ENCODE measurements around the gene SEMA3A.

Gene SEMA3A

DNA sequence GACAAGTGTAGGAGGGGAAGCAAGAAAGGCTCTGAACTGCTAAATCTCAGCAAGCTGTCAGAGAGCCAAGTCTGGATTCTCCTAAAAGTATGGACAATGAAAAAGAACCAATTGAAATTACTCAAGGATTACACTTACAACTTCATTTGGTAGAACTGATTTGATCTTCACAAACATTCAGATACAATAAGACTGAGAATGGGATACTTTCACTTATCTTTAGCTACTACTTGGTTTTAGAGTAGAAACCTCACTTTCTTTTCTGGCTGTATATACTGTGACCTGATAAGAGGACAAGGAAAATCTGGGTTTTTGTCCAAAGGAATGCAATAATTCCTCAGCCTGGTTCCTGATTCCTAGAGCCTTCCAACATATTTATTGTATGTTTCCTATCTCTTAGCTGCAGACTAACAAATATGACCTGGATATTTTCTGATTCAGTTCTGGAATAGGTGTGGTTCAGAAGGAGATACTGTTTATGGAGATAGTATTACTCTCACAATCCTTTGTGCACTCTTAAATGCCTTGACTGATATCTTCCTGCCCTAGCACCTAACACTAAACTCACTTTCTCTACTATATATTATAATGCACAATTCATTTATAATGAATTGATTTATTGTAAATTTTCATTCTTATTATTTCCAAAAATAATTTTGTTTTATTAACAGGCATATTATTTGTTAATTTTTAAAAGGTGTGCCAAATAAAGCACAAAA is 7.3 kb downstream of the SEMA3A start:
- Histone ChIP-seq H3K27me3 (ENCODE audit: control insufficient read depth, insufficient read depth, low read length) (no peaks in the 10 kb centered on the region), H3K4me3 (ENCODE audit: low read length) (no peak overlapping the region), H3K27ac (ENCODE audit: low read length) (no peak overlapping the region), H3K9me3 (ENCODE audit: control insufficient read depth, insufficient read depth, low read length) (no peaks in the 10 kb centered on the region), H3K4me1 (ENCODE audit: control insufficient read depth, insufficient read depth, low read length) (0 out of 2 replicates have a peak, but pooled peaks cover 1% of the 10 kb centered on the region), H3K36me3 (ENCODE audit: control insufficient read depth, insufficient read depth, low read length) (no peaks in the 10 kb centered on the region)
- DNase-seq (ENCODE audit: low read depth, low spot score) = no peak

DNA sequence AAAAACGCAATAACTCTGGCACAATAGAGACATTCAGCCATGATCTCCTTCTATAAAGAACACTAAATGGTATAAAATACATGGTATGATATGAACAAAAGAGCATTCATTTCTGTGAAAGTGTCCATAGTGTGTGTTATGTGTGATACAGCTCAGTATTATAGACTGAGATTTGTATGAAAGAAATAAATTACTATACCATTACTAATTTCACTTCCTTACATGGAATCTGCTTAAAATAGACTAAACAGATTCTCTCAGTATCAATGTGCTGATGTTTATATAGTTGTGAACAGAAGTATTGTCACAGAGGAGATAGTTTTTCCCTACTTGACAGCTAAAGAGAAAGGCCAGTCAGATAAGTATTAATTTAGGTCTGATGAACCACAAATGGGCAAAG is 10.8 kb downstream of the SEMA3A start:
- Histone ChIP-seq H3K4me1 (ENCODE audit: control insufficient read depth, insufficient read depth, low read length) (0 out of 2 replicates have a peak, but pooled peaks cover 1% of the 10 kb centered on the region), H3K27me3 (ENCODE audit: control insufficient read depth, insufficient read depth, low read length) (no peaks in the 10 kb centered on the region), H3K27ac (ENCODE audit: low read length) (no peak overlapping the region), H3K9me3 (ENCODE audit: control insufficient read depth, insufficient read depth, low read length) (no peaks in the 10 kb centered on the region), H3K36me3 (ENCODE audit: control insufficient read depth, insufficient read depth, low read length) (no peaks in the 10 kb centered on the region), H3K4me3 (ENCODE audit: low read length) (no peak overlapping the region)
- no CpG with 5 or more reads among the region's 1 CpG for WGBS (ENCODE audit: insufficient coverage, insufficient read length)
- DNase-seq (ENCODE audit: low read depth, low spot score) = no peak

DNA sequence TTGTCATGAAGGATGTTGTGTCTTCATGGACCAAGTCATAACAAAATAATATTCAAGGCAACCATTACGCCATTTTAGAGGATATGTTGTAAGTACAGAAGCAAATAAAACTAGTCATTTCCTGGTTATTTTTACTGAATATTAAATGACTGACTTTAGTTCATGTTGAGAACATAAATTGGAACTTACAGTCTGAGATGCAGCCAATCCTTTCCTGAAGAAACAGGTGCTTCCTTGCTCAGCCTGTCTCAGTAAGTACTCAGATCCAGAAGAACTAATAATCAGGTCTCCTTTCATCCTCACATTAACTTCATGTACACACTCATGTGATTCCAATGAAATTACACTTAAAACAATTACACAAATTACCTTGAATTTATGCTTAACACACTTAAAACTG is 12.3 kb downstream of the SEMA3A start:
- Histone ChIP-seq H3K4me1 (ENCODE audit: control insufficient read depth, insufficient read depth, low read length) (0 out of 2 replicates have a peak, but pooled peaks cover 1% of the 10 kb centered on the region), H3K27me3 (ENCODE audit: control insufficient read depth, insufficient read depth, low read length) (no peaks in the 10 kb centered on the region), H3K9me3 (ENCODE audit: control insufficient read depth, insufficient read depth, low read length) (no peaks in the 10 kb centered on the region), H3K36me3 (ENCODE audit: control insufficient read depth, insufficient read depth, low read length) (no peaks in the 10 kb centered on the region), H3K27ac (ENCODE audit: low read length) (no peak overlapping the region), H3K4me3 (ENCODE audit: low read length) (no peak overlapping the region)
- WGBS (ENCODE audit: insufficient coverage, insufficient read length) = no CpG with 5 or more reads among the region's 1 CpG
- DNase-seq (ENCODE audit: low read depth, low spot score) = no peak

DNA sequence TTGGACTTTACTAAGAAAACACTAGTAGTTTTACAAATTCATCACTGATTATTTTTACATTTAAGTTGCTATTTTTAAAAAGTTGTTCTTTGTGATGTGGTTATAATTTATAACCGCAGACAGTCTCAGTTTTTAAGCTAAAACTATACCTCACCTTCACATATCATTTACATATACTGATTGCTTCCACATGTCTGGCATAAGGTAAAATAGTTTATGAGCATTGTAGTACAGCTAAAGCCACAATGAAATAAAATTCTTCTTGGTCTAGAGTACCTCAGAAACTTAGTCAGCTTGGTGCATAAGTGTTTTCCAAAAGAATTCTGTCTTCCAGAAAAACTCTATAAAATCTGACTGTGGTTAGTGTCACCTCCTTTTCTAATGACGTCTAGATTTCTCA is 13.0 kb downstream of the SEMA3A start:
- no peak for DNase-seq (ENCODE audit: low read depth, low spot score)
- H3K9me3 ChIP-seq (ENCODE audit: control insufficient read depth, insufficient read depth, low read length) = no peaks in the 10 kb centered on the region
- no peaks in the 10 kb centered on the region for H3K27me3 ChIP-seq (ENCODE audit: control insufficient read depth, insufficient read depth, low read length)
- no peak overlapping the region for H3K27ac ChIP-seq (ENCODE audit: low read length)
- H3K36me3 ChIP-seq (ENCODE audit: control insufficient read depth, insufficient read depth, low read length) = no peaks in the 10 kb centered on the region
- no CpG with 5 or more reads among the region's 2 CpGs for WGBS (ENCODE audit: insufficient coverage, insufficient read length)
- 0 out of 2 replicates have a peak, but pooled peaks cover 1% of the 10 kb centered on the region for H3K4me1 ChIP-seq (ENCODE audit: control insufficient read depth, insufficient read depth, low read length)
- H3K4me3 ChIP-seq (ENCODE audit: low read length) = no peak overlapping the region

DNA sequence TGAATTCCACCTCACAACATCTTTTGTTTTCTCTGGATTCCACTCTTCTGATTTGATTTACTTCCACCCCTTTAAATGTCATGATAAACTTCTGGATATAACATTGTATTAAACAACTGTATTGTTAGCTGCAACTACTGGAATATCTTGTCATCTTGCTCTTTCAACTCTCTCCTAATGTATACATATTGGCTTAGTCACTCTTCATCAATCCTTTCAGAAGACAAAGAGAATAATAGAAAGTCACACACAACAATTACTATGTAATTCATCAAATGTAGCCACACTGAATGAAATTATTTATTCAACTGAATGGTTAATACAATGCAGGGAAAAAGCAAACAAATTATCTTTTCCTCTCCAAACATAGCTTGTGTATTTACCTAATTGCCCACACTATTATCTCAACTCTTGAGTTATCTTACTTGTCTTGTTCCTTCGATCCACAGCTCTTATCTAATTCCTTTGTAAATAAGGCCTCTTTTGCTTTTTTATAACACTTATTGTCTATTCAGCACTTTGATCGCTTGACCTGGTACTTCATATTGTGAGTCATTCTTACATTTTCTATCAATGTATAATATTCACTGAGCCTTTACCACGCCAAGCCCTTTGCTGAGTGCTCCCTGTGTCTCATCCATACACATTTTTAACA is 16.7 kb downstream of the SEMA3A start:
- no peaks in the 10 kb centered on the region for H3K4me1 ChIP-seq (ENCODE audit: control insufficient read depth, insufficient read depth, low read length)
- no peaks in the 10 kb centered on the region for H3K27me3 ChIP-seq (ENCODE audit: control insufficient read depth, insufficient read depth, low read length)
- H3K36me3 ChIP-seq (ENCODE audit: control insufficient read depth, insufficient read depth, low read length) = no peaks in the 10 kb centered on the region
- no peaks in the 10 kb centered on the region for H3K9me3 ChIP-seq (ENCODE audit: control insufficient read depth, insufficient read depth, low read length)
- no peak for DNase-seq (ENCODE audit: low read depth, low spot score)
- no CpG with 5 or more reads among the region's 3 CpGs for WGBS (ENCODE audit: insufficient coverage, insufficient read length)
- H3K4me3 ChIP-seq (ENCODE audit: low read length) = no peak overlapping the region
- no peak overlapping the region for H3K27ac ChIP-seq (ENCODE audit: low read length)

DNA sequence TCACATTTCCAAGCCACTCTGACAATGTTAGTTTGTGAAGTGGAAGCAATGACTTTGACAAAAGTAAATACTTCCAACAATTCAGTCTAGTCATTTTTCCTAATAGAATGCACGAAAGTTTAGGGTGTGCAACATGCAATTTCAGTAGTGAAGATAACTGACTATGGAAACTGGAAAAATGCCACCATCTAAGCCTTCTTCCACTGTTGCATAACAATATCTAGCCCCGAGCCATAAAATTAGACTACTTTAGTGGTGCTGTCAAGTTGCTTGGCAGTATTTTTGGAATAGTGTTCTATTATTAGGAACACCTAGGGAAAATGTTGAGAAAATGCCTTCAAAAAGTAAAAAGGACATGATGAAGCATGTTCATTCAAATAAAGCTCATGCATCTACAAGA is 17.9 kb downstream of the SEMA3A start:
- DNase-seq (ENCODE audit: low read depth, low spot score) = no peak
- Histone ChIP-seq H3K27me3 (ENCODE audit: control insufficient read depth, insufficient read depth, low read length) (no peaks in the 10 kb centered on the region), H3K4me3 (ENCODE audit: low read length) (no peak overlapping the region), H3K9me3 (ENCODE audit: control insufficient read depth, insufficient read depth, low read length) (no peaks in the 10 kb centered on the region), H3K36me3 (ENCODE audit: control insufficient read depth, insufficient read depth, low read length) (no peaks in the 10 kb centered on the region), H3K27ac (ENCODE audit: low read length) (no peak overlapping the region), H3K4me1 (ENCODE audit: control insufficient read depth, insufficient read depth, low read length) (no peaks in the 10 kb centered on the region)
- no CpG with 5 or more reads among the region's 2 CpGs for WGBS (ENCODE audit: insufficient coverage, insufficient read length)

DNA sequence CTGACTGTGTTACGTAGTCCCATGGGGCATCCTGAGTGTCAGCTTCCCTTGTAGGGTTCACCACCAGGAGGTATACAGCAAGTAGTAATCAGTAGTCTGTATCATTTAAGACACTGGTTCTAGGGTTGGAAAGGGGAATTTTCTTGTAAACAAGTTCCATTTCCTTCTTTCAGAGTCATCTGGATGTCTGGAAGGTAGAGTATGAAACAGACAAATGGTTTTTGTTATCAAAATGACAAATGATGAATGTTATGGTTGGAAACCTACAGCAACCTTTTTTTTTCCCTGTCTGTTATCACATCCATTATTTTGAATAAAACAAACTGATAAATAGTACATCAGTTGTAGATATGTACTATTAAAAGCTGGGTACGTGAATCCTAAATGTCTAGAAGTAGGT is 19.1 kb downstream of the SEMA3A start:
- no CpG with 5 or more reads among the region's 2 CpGs for WGBS (ENCODE audit: insufficient coverage, insufficient read length)
- Histone ChIP-seq H3K27me3 (ENCODE audit: control insufficient read depth, insufficient read depth, low read length) (no peaks in the 10 kb centered on the region), H3K9me3 (ENCODE audit: control insufficient read depth, insufficient read depth, low read length) (no peaks in the 10 kb centered on the region), H3K4me3 (ENCODE audit: low read length) (no peak overlapping the region), H3K27ac (ENCODE audit: low read length) (no peak overlapping the region), H3K36me3 (ENCODE audit: control insufficient read depth, insufficient read depth, low read length) (no peaks in the 10 kb centered on the region), H3K4me1 (ENCODE audit: control insufficient read depth, insufficient read depth, low read length) (no peaks in the 10 kb centered on the region)
- DNase-seq (ENCODE audit: low read depth, low spot score) = no peak

DNA sequence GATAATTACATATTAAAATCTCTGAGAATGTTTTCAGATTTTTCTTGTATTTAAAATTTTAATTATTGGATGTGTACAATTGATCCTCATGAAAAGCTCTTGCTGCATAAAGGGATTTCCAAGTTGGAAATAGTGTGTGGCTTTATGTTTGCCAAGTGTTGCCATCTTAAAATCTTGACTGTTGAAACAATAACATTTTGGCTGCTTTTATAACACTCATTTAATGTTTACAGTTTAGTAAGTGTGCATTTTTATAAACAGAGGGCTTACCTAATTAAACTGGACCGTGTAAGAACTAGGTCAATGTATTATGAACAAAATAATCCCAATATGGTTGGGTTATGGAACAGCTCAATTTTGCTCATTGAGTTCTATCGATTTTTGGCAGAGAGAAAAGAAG is 23.9 kb downstream of the SEMA3A start:
- WGBS (ENCODE audit: insufficient coverage, insufficient read length) = no CpG with 5 or more reads among the region's 2 CpGs

DNA sequence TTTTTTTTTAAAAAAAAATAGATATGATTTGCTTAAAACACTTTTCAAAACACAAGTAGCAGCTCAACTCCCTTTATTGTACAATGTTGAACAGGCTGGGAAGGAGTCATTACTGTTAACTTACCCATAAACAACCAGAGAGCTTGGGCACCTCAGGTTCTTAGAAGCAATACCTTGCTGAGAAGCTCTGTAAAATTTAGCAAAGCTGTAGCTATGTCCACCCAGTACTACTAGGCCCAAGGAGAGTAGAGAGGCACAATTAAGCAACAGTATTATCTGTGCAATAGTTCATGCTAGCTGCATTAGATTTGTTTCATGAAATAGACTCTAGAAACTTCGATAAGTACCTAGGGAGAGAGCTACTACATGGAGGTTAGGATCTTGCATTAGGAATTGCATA is 32.0 kb downstream of the SEMA3A start:
- no peak overlapping the region for H3K4me3 ChIP-seq (ENCODE audit: low read length)
- no CpG with 5 or more reads among the region's 1 CpG for WGBS (ENCODE audit: insufficient coverage, insufficient read length)
- H3K4me1 ChIP-seq (ENCODE audit: control insufficient read depth, insufficient read depth, low read length) = no peaks in the 10 kb centered on the region; the same call in 1 of the 2 replicates
- H3K36me3 ChIP-seq (ENCODE audit: control insufficient read depth, insufficient read depth, low read length) = no peaks in the 10 kb centered on the region
- H3K27ac ChIP-seq (ENCODE audit: low read length) = no peak overlapping the region
- no peaks in the 10 kb centered on the region for H3K27me3 ChIP-seq (ENCODE audit: control insufficient read depth, insufficient read depth, low read length)
- no peak for DNase-seq (ENCODE audit: low read depth, low spot score)
- H3K9me3 ChIP-seq (ENCODE audit: control insufficient read depth, insufficient read depth, low read length) = no peaks in the 10 kb centered on the region

More for the DNA sequence above, 23.9 kb downstream of the SEMA3A start:
- Histone ChIP-seq H3K4me3 (ENCODE audit: low read length) (no peak overlapping the region), H3K4me1 (ENCODE audit: control insufficient read depth, insufficient read depth, low read length) (no peaks in the 10 kb centered on the region), H3K27ac (ENCODE audit: low read length) (no peak overlapping the region), H3K27me3 (ENCODE audit: control insufficient read depth, insufficient read depth, low read length) (no peaks in the 10 kb centered on the region), H3K9me3 (ENCODE audit: control insufficient read depth, insufficient read depth, low read length) (no peaks in the 10 kb centered on the region), H3K36me3 (ENCODE audit: control insufficient read depth, insufficient read depth, low read length) (no peaks in the 10 kb centered on the region)
- DNase-seq (ENCODE audit: low read depth, low spot score) = no peak

DNA sequence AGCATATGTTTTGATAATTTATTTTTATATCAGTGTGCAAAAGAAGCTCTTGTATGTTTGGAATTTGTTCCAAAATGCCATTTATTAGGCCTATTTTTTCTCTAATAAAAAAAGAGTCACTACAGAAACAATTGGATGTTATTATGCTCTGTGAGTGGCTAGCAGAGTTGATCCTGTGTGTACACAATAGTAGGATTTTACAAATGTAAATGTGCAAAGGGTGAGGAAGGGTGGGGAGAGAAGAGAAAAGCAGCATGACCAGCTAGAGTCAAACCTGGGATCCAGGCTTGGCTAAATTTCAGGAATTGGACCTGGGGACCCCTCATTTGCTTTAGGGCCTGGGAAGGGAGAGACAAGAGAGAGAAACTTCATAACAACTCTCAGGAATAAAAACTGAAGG is 32.5 kb downstream of the SEMA3A start:
- DNase-seq (ENCODE audit: low read depth, low spot score) = no peak
- Histone ChIP-seq H3K27ac (ENCODE audit: low read length) (no peak overlapping the region), H3K27me3 (ENCODE audit: control insufficient read depth, insufficient read depth, low read length) (no peaks in the 10 kb centered on the region), H3K4me3 (ENCODE audit: low read length) (no peak overlapping the region), H3K9me3 (ENCODE audit: control insufficient read depth, insufficient read depth, low read length) (no peaks in the 10 kb centered on the region), H3K4me1 (ENCODE audit: control insufficient read depth, insufficient read depth, low read length) (no peaks in the 10 kb centered on the region; the same call in 1 of the 2 replicates), H3K36me3 (ENCODE audit: control insufficient read depth, insufficient read depth, low read length) (no peaks in the 10 kb centered on the region)

DNA sequence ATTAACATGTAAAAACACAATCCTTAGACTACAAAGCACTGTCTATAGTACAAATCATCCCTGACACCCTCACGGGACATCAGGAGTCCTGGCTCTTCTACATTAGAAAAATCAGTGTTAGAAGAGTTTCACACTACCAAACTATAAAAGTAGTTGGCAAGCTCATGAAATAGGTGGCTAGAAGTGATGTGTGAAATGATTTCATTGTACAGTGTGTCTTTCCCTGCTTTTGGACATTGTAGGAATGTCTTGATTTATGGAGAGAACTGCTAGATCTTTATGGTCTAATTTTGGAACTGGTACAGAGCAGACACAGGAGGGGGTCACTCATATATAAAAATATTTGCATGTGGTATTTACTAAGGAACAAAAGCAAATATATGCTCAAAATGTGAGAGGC is 33.2 kb downstream of the SEMA3A start:
- no CpG with 5 or more reads among the region's 1 CpG for WGBS (ENCODE audit: insufficient coverage, insufficient read length)
- DNase-seq (ENCODE audit: low read depth, low spot score) = no peak
- H3K4me1 ChIP-seq (ENCODE audit: control insufficient read depth, insufficient read depth, low read length) = no peaks in the 10 kb centered on the region; the same call in 1 of the 2 replicates

More for the DNA sequence above, 33.2 kb downstream of the SEMA3A start:
- Histone ChIP-seq H3K27me3 (ENCODE audit: control insufficient read depth, insufficient read depth, low read length) (no peaks in the 10 kb centered on the region), H3K27ac (ENCODE audit: low read length) (no peak overlapping the region), H3K36me3 (ENCODE audit: control insufficient read depth, insufficient read depth, low read length) (no peaks in the 10 kb centered on the region), H3K4me3 (ENCODE audit: low read length) (no peak overlapping the region), H3K9me3 (ENCODE audit: control insufficient read depth, insufficient read depth, low read length) (no peaks in the 10 kb centered on the region)

All from iPS DF 6.9 (cell line).